ENCODE measurements around the gene SPINK2.

SPINK2 gene

GRCh38 chr4:56786955-56787354, 34.5 kb downstream of the SPINK2 start:
- TF ChIP-seq GATA2 (IDR thresholded peaks at IDR 0.05; ENCODE audit: low read depth, low read length) (no peak), GATA3 (IDR thresholded peaks at IDR 0.05; ENCODE audit: low read depth, low read length) (no peak)

GRCh38 chr4:56783986-56784385, 37.5 kb downstream of the SPINK2 start:
- no peak for TF ChIP-seq GATA3 (IDR thresholded peaks at IDR 0.05; ENCODE audit: low read depth, low read length)

GRCh38 chr4:56782019-56782418, 39.5 kb downstream of the SPINK2 start:
- TF ChIP-seq GATA3 (IDR thresholded peaks at IDR 0.05; ENCODE audit: low read depth, low read length), result no peak
- TF ChIP-seq GATA2 (IDR thresholded peaks at IDR 0.05; ENCODE audit: low read depth, low read length), result no peak

GRCh38 chr4:56773346-56773745, 48.2 kb downstream of the SPINK2 start:
- TF ChIP-seq GATA3 (IDR thresholded peaks at IDR 0.05; ENCODE audit: low read depth, low read length) (no peak), GATA2 (IDR thresholded peaks at IDR 0.05; ENCODE audit: low read depth, low read length) (no peak)

GRCh38 chr4:56772134-56772533, 49.4 kb downstream of the SPINK2 start:
- no peak for TF ChIP-seq GATA2 (IDR thresholded peaks at IDR 0.05; ENCODE audit: low read depth, low read length)
- no peak for TF ChIP-seq GATA3 (IDR thresholded peaks at IDR 0.05; ENCODE audit: low read depth, low read length)

GRCh38 chr4:56768763-56769162, 52.7 kb downstream of the SPINK2 start:
- TF ChIP-seq GATA2 (IDR thresholded peaks at IDR 0.05; ENCODE audit: low read depth, low read length) (no peak), GATA3 (IDR thresholded peaks at IDR 0.05; ENCODE audit: low read depth, low read length) (no peak)

GRCh38 chr4:56768316-56768715, 53.2 kb downstream of the SPINK2 start:
- TF ChIP-seq GATA2 (IDR thresholded peaks at IDR 0.05; ENCODE audit: low read depth, low read length) (no peak), GATA3 (IDR thresholded peaks at IDR 0.05; ENCODE audit: low read depth, low read length) (no peak)

GRCh38 chr4:56767567-56767966, 53.9 kb downstream of the SPINK2 start:
- TF ChIP-seq GATA2 (IDR thresholded peaks at IDR 0.05; ENCODE audit: low read depth, low read length) (no peak), GATA3 (IDR thresholded peaks at IDR 0.05; ENCODE audit: low read depth, low read length) (no peak)

- TF ChIP-seq GATA3 (IDR thresholded peaks at IDR 0.05; ENCODE audit: low read depth, low read length) (no peak), GATA2 (IDR thresholded peaks at IDR 0.05; ENCODE audit: low read depth, low read length) (no peak)
These were observed 56.7 kb downstream of the SPINK2 start for GRCh38 chr4:56764775-56765174.

- TF ChIP-seq GATA2 (IDR thresholded peaks at IDR 0.05; ENCODE audit: low read depth, low read length), result no peak
- TF ChIP-seq GATA3 (IDR thresholded peaks at IDR 0.05; ENCODE audit: low read depth, low read length), result no peak
These were observed 57.3 kb downstream of the SPINK2 start for GRCh38 chr4:56764223-56764622.

GRCh38 chr4:56762484-56763250, 58.8 kb downstream of the SPINK2 start:
- no peak for TF ChIP-seq GATA2 (IDR thresholded peaks at IDR 0.05; ENCODE audit: low read depth, low read length)
- no peak for TF ChIP-seq GATA3 (IDR thresholded peaks at IDR 0.05; ENCODE audit: low read depth, low read length)

GRCh38 chr4:56760183-56760582, 61.3 kb downstream of the SPINK2 start:
- TF ChIP-seq GATA2 (IDR thresholded peaks at IDR 0.05; ENCODE audit: low read depth, low read length), result no peak
- no peak for TF ChIP-seq GATA3 (IDR thresholded peaks at IDR 0.05; ENCODE audit: low read depth, low read length)
